ENCODE measurements around the gene CADM3.

Gene CADM3

DNA sequence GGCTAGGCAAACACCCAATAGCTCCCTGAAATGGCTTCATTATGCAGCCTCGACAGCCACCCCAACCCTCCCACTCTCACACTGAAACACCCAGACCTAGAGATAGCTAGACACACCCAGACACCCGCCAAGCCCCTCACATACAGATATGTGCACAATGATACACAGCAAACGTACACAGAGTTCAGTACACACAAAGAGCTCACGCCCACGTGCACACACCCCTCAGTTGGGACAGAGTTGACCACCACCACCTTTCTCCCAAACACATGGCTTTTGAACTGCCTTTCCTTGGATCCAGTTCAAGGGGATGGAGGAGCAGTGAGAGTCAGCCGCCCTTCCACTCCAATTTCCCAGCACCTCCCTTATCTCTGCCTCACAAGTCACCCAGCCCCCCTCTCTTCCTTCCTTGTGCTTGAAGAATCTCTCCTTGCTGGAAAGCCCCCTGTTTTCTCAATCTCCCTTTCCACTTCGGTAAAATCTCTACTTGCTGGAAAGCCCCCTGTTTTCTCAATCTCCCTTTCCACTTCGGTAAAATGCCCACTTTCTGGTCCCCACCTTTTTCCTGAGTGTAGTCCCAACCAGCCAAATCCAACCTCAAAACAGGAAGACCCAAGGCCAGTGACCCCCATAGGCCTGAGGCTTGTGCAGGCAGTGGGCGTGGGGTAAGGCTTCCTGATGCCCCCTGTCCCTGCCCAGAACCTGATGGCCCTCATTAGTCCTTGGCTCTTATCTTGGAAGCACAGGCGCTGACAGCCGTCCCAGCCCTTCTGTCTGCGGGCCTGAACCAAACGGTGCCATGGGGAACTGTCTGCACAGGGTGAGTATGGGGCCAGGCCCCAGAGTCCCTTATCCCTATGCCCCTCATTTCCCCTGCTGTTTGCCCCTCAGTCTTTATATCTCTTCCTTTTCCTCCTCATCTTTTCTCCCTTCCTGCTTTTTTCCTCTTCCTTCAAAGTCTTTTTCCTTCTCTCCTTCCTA lies 33.0 kb downstream of the CADM3 start, which contains the start of gene ACKR1:
Gene ACKR1 (plus strand): TSS at position 715 of the 981 bp plus-strand sequence. CDS start 85 bp downstream, at position 800.
- DNase-seq: no peak

- DNase-seq: no peak
These were observed 33.8 kb downstream of the CADM3 start for GRCh38 chr1:159205225-159205624.

- DNase-seq: no peak
These were observed 34.7 kb downstream of the CADM3 start for GRCh38 chr1:159206110-159206509.

DNA sequence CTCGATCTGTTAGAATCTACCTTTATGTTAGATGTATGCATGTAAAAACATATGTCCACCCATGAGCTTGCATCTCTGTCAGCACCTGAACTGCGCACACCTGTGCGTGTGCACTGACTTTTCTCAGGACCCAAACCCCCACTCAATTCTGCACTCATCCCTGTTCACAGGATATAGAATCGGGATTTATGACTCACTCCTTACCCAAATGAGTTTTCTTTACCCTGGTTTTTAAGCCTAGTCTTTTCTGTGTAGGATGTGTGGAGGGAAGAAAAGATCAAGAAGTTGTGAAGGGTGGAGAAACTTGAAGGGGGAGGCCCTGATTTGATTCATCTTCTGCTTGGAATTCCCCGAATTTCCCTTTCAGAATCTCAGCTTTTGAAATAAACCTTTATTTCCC lies 35.7 kb downstream of the CADM3 start:
- no peak for DNase-seq

DNA sequence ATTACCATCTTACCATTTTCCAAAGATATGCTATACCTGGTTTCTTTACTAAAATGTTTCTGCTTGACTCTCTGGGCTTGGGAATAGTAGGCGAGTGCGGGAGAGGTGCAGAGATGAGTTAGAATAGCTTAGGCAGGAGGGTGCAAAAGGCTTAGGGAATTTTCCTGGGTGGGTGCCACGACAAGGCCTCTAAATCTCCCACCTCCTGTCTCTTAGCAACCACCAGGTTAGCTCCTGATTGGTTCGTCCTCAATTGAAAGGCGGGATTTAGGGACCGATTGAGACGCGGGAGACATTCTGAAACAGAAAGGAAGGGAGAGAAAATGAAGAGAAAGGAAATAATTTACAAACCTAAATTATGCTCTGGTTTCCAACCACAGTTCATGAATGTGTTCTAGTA lies 36.4 kb downstream of the CADM3 start:
- DNase-seq: peak in 25 of 58 donors; percentile 12 to 62 (median 33)

- no peak for DNase-seq
These were observed 36.9 kb downstream of the CADM3 start for GRCh38 chr1:159208175-159208825.

DNA sequence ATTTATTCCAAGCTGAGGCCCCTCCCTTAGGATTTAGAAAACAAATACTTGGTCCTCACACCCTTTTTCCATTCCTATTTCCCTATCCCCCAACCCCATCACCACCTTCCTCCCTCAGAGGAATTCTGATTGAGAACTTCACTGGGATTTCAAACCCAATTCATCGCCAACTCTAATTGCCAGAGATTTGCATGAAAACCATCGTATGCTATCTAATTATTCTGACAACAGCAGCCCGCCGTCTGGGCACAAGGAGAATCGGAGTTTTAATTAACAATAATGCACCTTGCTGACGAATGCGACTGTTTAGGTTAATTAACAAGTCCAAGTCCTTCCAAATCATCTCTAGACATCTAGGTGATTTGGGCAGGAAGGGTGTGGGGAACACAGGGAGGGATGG lies 37.6 kb downstream of the CADM3 start:
- no peak for DNase-seq

- DNase-seq: peak in 22 of 58 donors; percentile 3 to 63 (median 22)
These were observed 40.1 kb downstream of the CADM3 start for GRCh38 chr1:159211331-159212136.

DNA sequence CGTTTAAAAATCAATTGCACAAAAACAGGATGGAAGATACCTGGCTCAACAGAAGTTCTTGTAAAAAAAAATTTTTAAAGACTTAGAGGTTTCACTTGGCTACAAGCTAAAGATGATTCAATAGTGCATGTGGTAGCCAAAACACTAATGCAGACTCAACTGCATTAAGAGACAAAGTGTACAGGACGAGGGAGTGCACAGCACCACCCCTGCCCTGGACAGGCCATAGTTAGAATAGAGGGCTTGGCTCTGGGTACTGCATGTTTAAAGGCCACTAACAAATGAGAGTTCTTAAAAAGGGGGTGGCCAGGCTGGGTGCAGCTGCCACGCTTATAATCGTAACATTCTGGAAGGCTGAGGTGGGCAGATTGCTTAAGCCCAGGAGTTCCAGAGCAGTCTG lies 41.2 kb downstream of the CADM3 start:
- DNase-seq: no peak

GRCh38 chr1:159214149-159214760 lies 42.8 kb downstream of the CADM3 start:
- peak in 25 of 58 donors; percentile 4 to 51 (median 23) for DNase-seq

DNA sequence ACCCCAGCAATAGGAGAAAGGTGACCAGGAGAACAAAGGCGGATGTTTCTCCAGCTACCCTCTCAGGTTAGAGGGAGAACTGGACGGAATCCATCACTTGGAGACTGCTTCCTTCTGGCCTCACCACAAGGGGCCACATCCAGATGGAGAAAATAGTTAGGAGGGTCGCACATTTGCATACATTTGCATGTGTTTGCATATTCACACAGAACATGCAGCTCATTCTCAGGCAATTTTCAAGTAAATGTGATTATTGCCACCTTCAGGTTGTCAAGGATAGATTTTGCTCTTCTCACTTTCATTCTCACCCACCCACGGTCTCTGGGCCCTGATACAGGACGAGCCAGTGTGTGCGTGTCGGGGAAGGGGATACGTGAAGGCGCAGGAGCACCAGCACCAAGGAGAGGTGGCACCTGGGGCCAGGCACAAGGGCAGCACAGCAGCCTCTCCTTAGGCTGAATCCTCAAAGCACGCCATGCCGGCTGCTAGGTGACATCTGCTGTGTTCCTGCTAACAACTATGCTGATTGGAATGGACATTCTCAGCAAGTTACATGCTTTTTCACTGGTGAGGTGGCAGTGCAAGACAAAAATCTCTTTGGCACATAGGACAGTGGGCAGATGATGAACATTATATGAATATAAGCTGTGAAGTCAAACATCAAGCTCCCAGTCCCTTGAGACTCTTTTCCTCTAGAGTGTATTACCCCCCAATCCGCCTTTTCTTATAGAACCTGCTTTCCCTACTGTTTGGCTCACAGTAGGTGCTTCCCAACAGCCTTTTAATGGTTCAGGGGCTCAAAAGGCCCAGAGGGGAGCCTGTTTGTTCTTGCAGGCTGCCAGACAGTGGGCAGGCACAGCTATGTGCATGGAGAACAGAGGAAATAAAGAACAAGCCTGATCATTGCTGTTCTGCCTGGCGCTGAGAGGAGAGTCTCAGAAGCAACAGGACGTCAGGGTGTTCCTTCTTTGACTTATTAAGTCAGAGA lies 47.5 kb downstream of the CADM3 start:
- DNase-seq: peak in 6 of 58 donors; percentile 32 to 57 (median 42)

GRCh38 chr1:159222075-159222865 lies 50.9 kb downstream of the CADM3 start:
- no peak for DNase-seq

GRCh38 chr1:159223004-159223403 lies 51.6 kb downstream of the CADM3 start:
- DNase-seq: no peak

DNA sequence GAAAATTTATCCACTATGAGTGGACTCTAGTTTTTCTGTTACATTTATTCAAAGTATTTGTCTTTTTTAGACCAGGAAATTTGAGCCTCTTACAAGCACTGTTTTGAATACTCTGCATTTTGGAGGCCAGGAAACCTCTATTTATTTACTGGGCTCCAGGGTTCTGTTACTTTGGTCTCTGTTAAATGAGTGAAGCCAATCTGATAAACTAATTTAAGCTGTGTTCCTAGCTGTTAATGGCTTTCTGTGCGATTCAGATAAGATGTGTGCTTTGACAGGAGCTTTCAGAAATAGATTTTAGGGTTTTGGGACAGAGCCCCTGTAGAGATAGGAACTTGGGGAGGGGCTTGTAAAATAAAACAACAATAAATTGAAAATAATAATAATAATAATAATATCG lies 57.1 kb downstream of the CADM3 start:
- DNase-seq: no peak

GRCh38 chr1:159229260-159229885 lies 58.0 kb downstream of the CADM3 start:
- no peak for DNase-seq

DNA sequence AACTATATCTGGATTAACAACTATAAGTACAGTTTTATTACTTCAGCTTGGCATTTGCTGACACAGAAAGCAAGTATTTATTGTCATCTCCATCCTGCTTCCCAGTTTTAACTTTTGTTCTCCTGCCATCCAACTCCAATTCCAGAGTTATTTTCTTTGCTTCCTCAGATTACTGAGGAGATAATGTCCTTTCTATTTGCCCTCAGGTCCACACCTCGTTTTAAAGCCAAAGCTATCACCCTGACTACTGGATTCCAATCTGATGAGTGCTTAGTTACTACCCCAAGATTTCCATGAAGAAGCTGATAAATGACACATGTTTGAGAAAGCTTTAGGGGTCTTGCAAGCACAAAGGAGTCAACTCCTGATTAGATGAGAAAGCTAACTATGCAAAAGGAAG lies 58.5 kb downstream of the CADM3 start:
- DNase-seq: no peak

GRCh38 chr1:159239551-159240220 lies 68.3 kb downstream of the CADM3 start:
- DNase-seq: no peak

GRCh38 chr1:159247266-159247665 lies 75.9 kb downstream of the CADM3 start:
- DNase-seq: no peak

Data from anterior cingulate cortex (tissue), 58 donors.